Measurements from ENCODE around the gene ZNF519. TPM values are rescaled to one million over a fixed set of nuclear protein-coding genes. Genes with fewer than 3 reads are reported as not detected.
"Not testable (repeated sequence)": the region's sequence is repeated elsewhere in the genome, so short reads cannot be mapped to it uniquely, and the experiment has no call there.

The ZNF519 gene
- total RNA-seq, 4 donors from 2014 or later, result 1.7 to 5.8 (median 3.7) TPM

- H3K9me3 ChIP-seq; H3K27ac ChIP-seq; H3K4me3 ChIP-seq; H3K4me1 ChIP-seq; H3K36me3 ChIP-seq; DNase-seq (ENCODE audit: low spot score in 2 of 2); H3K27me3 ChIP-seq: not testable (repeated sequence)
- 79% methylated on average over 6 of the region's 6 CpGs for WGBS
Measured at GRCh38 chr18:14172142-14173115, 40.2 kb upstream of the ZNF519 start.

GRCh38 chr18:14171301-14172141 is 39.3 kb upstream of the ZNF519 start:
- H3K9me3 ChIP-seq; H3K36me3 ChIP-seq; H3K4me1 ChIP-seq; DNase-seq (ENCODE audit: low spot score in 2 of 2); H3K27ac ChIP-seq; H3K4me3 ChIP-seq; H3K27me3 ChIP-seq: not testable (repeated sequence)
- WGBS, result 96% methylated on average over 5 of the region's 5 CpGs

GRCh38 chr18:14170367-14171036 is 38.3 kb upstream of the ZNF519 start:
- not testable (repeated sequence) for H3K4me3 ChIP-seq; H3K9me3 ChIP-seq; H3K4me1 ChIP-seq; DNase-seq (ENCODE audit: low spot score in 2 of 2); H3K36me3 ChIP-seq; H3K27me3 ChIP-seq; H3K27ac ChIP-seq
- 63% methylated on average over 3 of the region's 6 CpGs for WGBS

GRCh38 chr18:14162915-14163314 is 30.7 kb upstream of the ZNF519 start:
- peak in 1 of 2 donors; percentile 72 for DNase-seq (ENCODE audit: low spot score in 2 of 2)
- not testable (repeated sequence) for H3K27ac ChIP-seq, H3K4me3 ChIP-seq, H3K36me3 ChIP-seq, H3K4me1 ChIP-seq, H3K27me3 ChIP-seq, H3K9me3 ChIP-seq
- 70% methylated on average over 6 of the region's 8 CpGs for WGBS

- WGBS, result 77% methylated on average over 8 of the region's 8 CpGs
- DNase-seq (ENCODE audit: low spot score in 2 of 2); H3K36me3 ChIP-seq; H3K27ac ChIP-seq; H3K4me3 ChIP-seq; H3K9me3 ChIP-seq; H3K27me3 ChIP-seq; H3K4me1 ChIP-seq: not testable (repeated sequence)
Measured at GRCh38 chr18:14151564-14152113, 19.4 kb upstream of the ZNF519 start.

DNA sequence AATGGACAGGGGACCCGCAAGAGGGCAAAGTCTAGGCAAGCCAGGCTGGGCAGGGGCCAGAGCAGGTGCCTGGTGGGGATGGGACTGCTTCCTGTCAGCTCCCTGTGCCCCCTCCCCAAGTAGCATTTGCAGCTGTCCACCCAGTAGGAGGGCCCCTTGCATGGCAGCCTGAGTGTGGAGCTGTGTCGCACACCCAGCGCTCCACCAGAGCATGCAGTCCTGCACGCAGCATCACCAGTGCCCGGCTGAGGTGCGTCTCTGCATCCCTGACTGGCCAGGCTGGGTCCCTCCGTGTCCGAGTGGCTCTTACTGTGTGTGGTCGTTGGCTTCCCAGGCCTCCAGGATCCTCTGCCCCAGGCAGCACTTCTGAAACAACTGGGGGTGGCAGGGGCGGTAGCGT is 18.5 kb upstream of the ZNF519 start:
- not testable (repeated sequence) for H3K36me3 ChIP-seq, H3K9me3 ChIP-seq, H3K4me3 ChIP-seq, H3K27ac ChIP-seq, H3K4me1 ChIP-seq, H3K27me3 ChIP-seq
- DNase-seq (ENCODE audit: low spot score in 2 of 2), result peak in 1 of 2 donors; percentile 49
- 92% methylated on average over 10 of the region's 11 CpGs for WGBS

GRCh38 chr18:14149916-14150420 is 17.7 kb upstream of the ZNF519 start:
- not testable (repeated sequence) for H3K36me3 ChIP-seq; H3K9me3 ChIP-seq; H3K4me1 ChIP-seq; DNase-seq (ENCODE audit: low spot score in 2 of 2); H3K27ac ChIP-seq; H3K27me3 ChIP-seq; H3K4me3 ChIP-seq
- 95% methylated on average over 7 of the region's 20 CpGs for WGBS

GRCh38 chr18:14149121-14149850 is 17.1 kb upstream of the ZNF519 start:
- not testable (repeated sequence) for H3K4me1 ChIP-seq; H3K36me3 ChIP-seq; H3K4me3 ChIP-seq; H3K9me3 ChIP-seq; H3K27ac ChIP-seq; H3K27me3 ChIP-seq; DNase-seq (ENCODE audit: low spot score in 2 of 2)
- 76% methylated on average over 6 of the region's 9 CpGs for WGBS

DNA sequence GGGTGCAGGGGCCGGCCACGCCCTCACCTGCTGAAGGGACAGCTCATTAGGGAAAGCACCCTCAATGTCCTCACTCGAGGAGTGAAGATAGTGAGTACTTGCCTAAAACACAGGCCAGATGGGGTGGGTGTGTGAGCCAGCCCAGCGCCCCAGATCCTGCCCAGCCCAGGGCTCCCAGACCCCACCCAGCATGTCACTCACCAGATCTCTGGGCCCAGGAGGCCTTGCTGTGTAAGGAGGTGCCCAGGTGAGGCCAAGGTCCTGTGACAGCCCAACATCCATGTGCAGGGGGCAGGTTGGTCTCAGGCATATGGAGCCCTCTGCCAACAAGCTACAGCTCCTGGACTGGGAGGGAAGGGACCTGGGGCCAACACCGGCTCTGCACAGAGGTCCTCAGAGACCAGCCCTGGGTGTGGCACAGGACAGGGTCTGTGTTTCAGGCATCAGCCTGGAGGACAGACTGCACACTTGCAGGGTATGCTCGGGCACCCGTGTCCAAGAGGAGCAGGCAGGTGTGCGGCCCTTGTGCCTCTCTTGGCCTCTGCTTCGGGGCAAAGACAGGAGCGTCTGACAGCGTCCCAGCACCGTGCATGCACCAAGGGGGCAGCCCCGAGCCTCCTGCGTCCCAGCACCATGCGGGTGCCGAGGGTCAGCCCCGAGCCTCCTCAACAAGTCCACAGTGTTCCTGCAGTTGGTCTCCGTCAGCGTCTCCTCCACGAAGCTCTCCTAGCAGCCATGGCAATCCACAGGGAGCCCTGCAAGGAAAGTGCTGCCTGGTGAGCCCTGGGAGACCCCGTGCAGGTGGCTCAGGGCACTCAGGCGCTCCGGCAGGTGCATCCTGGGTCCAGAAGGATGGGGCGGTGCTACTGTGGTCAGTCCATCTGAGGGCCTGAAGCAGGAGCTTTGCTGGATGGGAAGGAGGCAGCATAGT is 16.0 kb upstream of the ZNF519 start:
- H3K27ac ChIP-seq; H3K9me3 ChIP-seq; H3K36me3 ChIP-seq; H3K27me3 ChIP-seq; H3K4me1 ChIP-seq; DNase-seq (ENCODE audit: low spot score in 2 of 2); H3K4me3 ChIP-seq: not testable (repeated sequence)
- WGBS, result 82% methylated on average over 16 of the region's 24 CpGs

GRCh38 chr18:14146771-14147170 is 14.5 kb upstream of the ZNF519 start:
- not testable (repeated sequence) for H3K27me3 ChIP-seq; DNase-seq (ENCODE audit: low spot score in 2 of 2); H3K4me3 ChIP-seq; H3K4me1 ChIP-seq; H3K27ac ChIP-seq; H3K36me3 ChIP-seq; H3K9me3 ChIP-seq
- 77% methylated on average over 23 of the region's 23 CpGs for WGBS

- 90% methylated on average over 17 of the region's 19 CpGs for WGBS
- not testable (repeated sequence) for H3K9me3 ChIP-seq, H3K36me3 ChIP-seq, H3K27ac ChIP-seq, H3K4me3 ChIP-seq, H3K4me1 ChIP-seq, H3K27me3 ChIP-seq
- peak in 1 of 2 donors; percentile 51 for DNase-seq (ENCODE audit: low spot score in 2 of 2)
Measured at GRCh38 chr18:14145581-14146338, 13.5 kb upstream of the ZNF519 start.
